ENCODE data around the gene SPATA13.

Gene SPATA13

DNA sequence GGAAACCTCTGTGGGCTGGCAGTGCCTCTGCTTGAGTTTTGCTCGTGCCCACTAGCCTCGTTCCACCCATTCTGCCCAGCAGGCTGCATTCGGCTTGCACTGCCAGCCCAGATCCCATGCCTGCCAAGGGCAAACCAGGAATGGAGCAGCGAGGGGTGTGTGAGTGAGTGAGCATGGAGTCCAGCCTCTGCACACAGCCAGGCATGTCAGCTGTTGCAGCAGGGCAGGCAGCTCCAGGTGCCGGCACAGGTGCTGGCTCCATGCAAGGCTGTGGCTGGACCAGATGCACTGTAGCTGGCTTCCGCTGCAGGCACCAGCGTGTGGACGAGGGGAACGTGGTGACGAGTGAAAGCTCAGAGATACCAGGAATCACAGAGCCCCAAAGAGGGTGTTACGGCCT is 64.5 kb downstream of the SPATA13 start:
- TF ChIP-seq FOXP2 (optimal IDR thresholded peaks at IDR 0.05; ENCODE audit: borderline replicate concordance, extremely low read depth, extremely low read length, insufficient read depth) (no peak), SIN3A (IDR thresholded peaks at IDR 0.05; ENCODE audit: borderline replicate concordance, insufficient read depth, low read length) (no peak), REST (IDR thresholded peaks at IDR 0.05; ENCODE audit: insufficient read depth in 1 of 2, low read depth in 2 of 2, low read length in 2 of 2) (no peak), TAF1 (IDR thresholded peaks at IDR 0.05; ENCODE audit: borderline replicate concordance, insufficient read depth, low read length) (no peak), POLR2AphosphoS5 (IDR thresholded peaks at IDR 0.05; ENCODE audit: low read depth, low read length) (no peak)

DNA sequence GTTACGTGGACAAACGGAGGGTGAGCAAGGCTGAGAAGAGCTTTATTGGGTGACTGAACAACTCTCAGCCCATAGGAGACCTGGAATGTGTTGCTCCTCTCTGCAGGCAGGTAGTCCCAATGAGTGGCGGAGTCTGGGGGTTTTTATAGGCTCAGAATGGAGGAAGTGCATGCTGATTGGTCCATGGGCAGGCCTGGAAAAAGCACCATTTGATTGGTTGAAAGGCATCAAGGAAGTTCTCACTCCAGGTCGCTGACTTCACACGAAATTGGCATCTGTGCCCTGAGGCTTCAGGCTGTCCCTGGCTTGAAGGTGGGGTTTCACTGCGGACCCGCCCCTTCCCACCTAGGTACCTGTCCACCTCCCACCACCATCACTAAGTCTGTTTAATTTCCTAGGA is 65.4 kb downstream of the SPATA13 start:
- TF ChIP-seq FOXP2 (optimal IDR thresholded peaks at IDR 0.05; ENCODE audit: borderline replicate concordance, extremely low read depth, extremely low read length, insufficient read depth) (no peak), SIN3A (IDR thresholded peaks at IDR 0.05; ENCODE audit: borderline replicate concordance, insufficient read depth, low read length) (no peak), POLR2AphosphoS5 (IDR thresholded peaks at IDR 0.05; ENCODE audit: low read depth, low read length) (no peak), REST (IDR thresholded peaks at IDR 0.05; ENCODE audit: insufficient read depth in 1 of 2, low read depth in 2 of 2, low read length in 2 of 2) (no peak), TAF1 (IDR thresholded peaks at IDR 0.05; ENCODE audit: borderline replicate concordance, insufficient read depth, low read length) (no peak)

DNA sequence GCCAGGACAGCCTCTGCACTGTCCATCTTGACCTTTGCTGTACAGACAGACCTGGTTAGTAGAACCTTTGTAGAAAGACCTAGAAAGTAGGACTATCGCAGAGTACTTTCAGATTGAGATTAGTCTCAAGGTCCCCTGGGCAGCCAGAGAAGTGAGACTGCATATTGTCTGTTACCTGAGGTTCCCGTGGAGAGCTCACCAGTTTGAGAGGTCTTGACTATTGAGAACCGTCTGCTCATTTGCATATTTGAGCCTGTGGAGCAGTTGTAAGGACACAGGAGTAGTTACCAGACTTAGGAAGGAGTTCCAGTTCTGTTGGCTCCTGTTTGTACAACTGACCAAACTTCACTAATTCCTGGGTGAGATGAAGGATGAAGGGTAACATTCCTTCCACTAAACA is 66.2 kb downstream of the SPATA13 start:
- TF ChIP-seq FOXP2 (optimal IDR thresholded peaks at IDR 0.05; ENCODE audit: borderline replicate concordance, extremely low read depth, extremely low read length, insufficient read depth), result no peak
- no peak for TF ChIP-seq TAF1 (IDR thresholded peaks at IDR 0.05; ENCODE audit: borderline replicate concordance, insufficient read depth, low read length)
- TF ChIP-seq POLR2AphosphoS5 (IDR thresholded peaks at IDR 0.05; ENCODE audit: low read depth, low read length), result no peak

- TF ChIP-seq SIN3A (IDR thresholded peaks at IDR 0.05; ENCODE audit: borderline replicate concordance, insufficient read depth, low read length) (no peak), TAF1 (IDR thresholded peaks at IDR 0.05; ENCODE audit: borderline replicate concordance, insufficient read depth, low read length) (no peak), POLR2AphosphoS5 (IDR thresholded peaks at IDR 0.05; ENCODE audit: low read depth, low read length) (no peak), REST (IDR thresholded peaks at IDR 0.05; ENCODE audit: insufficient read depth in 1 of 2, low read depth in 2 of 2, low read length in 2 of 2) (no peak), FOXP2 (optimal IDR thresholded peaks at IDR 0.05; ENCODE audit: borderline replicate concordance, extremely low read depth, extremely low read length, insufficient read depth) (no peak)
Measured at GRCh38 chr13:24228852-24229458, 68.4 kb downstream of the SPATA13 start.

GRCh38 chr13:24230428-24231072 is 70.0 kb downstream of the SPATA13 start:
- no peak for TF ChIP-seq REST (IDR thresholded peaks at IDR 0.05; ENCODE audit: insufficient read depth in 1 of 2, low read depth in 2 of 2, low read length in 2 of 2)
- no peak for TF ChIP-seq SIN3A (IDR thresholded peaks at IDR 0.05; ENCODE audit: borderline replicate concordance, insufficient read depth, low read length)
- no peak for TF ChIP-seq FOXP2 (optimal IDR thresholded peaks at IDR 0.05; ENCODE audit: borderline replicate concordance, extremely low read depth, extremely low read length, insufficient read depth)
- TF ChIP-seq TAF1 (IDR thresholded peaks at IDR 0.05; ENCODE audit: borderline replicate concordance, insufficient read depth, low read length), result no peak
- no peak for TF ChIP-seq POLR2AphosphoS5 (IDR thresholded peaks at IDR 0.05; ENCODE audit: low read depth, low read length)

Data from PFSK-1 (cell line).